ENCODE measurements around the gene TSPAN11.

Gene TSPAN11

DNA sequence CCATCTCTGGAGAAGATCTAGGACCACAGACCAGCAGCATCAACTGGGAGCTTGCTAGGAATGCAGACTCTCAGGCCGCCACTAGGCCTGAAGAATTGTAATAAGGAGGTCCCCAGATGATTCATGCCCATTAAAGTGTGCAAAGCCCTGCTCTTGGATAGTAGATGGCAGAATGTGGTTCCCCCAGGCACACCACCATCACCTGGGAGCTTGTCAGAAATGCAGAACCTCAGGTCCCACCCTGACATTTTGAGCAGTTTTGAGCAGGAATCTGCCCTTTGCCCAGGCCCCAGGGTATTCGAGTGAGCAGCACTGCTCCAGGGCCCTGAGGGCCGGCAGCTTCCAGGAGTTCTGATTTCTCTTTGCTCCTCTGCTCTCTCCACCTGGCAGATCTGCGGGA lies 64.9 kb downstream of the TSPAN11 start:
- WGBS, 2 donors (ENCODE audit: extremely low coverage in 2 of 2, insufficient read length in 2 of 2, insufficient replicate concordance in 1 of 2): no CpG with 5 or more reads among the region's 4 CpGs
- Histone ChIP-seq H4K8ac (ENCODE audit: low read depth, low read length) (no peak overlapping the region), H4K91ac (ENCODE audit: low read depth, low read length, poor library complexity) (no peak overlapping the region), H3K27me3 (ENCODE audit: control insufficient read depth in 3 of 3, insufficient read depth in 3 of 3, low read depth in 1 of 3, low read length in 3 of 3) (no peaks in the 10 kb centered on the region), H3K4me2 (ENCODE audit: insufficient read depth, low read length, poor library complexity, severe bottlenecking) (no peak overlapping the region), H3K4me1 (ENCODE audit: control insufficient read depth in 2 of 2, insufficient read depth in 1 of 2, low read depth in 1 of 2, low read length in 2 of 2) (no peaks in the 10 kb centered on the region), H2BK12ac (ENCODE audit: low read length) (no peak overlapping the region), H2BK120ac (ENCODE audit: low read depth, low read length) (no peak overlapping the region), H2AFZ (ENCODE audit: low read length) (no peak overlapping the region), H3K27ac (replicated peaks; ENCODE audit: low read length) (no peak overlapping the region), H3K36me3 (replicated peaks in 1 of 2; ENCODE audit: control insufficient read depth in 2 of 2, insufficient read depth in 2 of 2, low read length in 2 of 2) (peaks cover 0 to 3% of the 10 kb centered on the region in 2 donors), H3K18ac (ENCODE audit: low read length) (no peak overlapping the region), H2AK5ac (ENCODE audit: low read depth, low read length) (no peak overlapping the region), H2BK5ac (ENCODE audit: low read length) (no peak overlapping the region), H3K4ac (ENCODE audit: low read length) (no peak overlapping the region), H3K79me1 (ENCODE audit: low read depth, low read length) (no peaks in the 10 kb centered on the region), H3K14ac (ENCODE audit: low read length) (no peak overlapping the region), H3K23ac (ENCODE audit: low read depth, low read length, poor library complexity) (no peak overlapping the region), H2BK15ac (ENCODE audit: low read length) (no peak overlapping the region), H3K9ac (ENCODE audit: low read depth, low read length, poor library complexity) (no peak overlapping the region), H3K9me3 (replicated peaks in 1 of 2; ENCODE audit: control insufficient read depth in 2 of 2, insufficient read depth in 1 of 2, low read depth in 1 of 2, low read length in 2 of 2) (no peaks in the 10 kb centered on the region), H3K4me3 (ENCODE audit: low read length in 2 of 2) (no peak overlapping the region)
- no peak for DNase-seq (ENCODE audit: low spot score)

DNA sequence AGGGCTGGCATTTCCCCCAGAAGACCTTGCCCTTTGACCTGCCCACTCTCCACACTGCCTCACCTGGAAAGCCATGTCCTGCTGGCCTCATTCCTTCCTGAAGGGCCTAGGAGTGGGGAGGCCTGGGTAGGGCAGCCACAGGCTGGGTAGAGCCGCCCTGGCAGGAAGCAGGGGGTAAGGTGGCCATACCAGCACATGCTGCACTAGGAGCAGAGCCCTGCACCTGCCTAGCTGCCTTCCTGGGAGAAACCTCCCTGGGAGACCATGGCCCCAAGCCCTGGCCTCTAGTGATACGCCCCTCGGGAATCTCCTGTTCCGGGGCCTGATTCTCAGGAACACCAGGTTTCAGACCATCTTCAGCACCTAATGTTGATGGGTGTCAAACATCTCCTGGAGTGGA lies 65.8 kb downstream of the TSPAN11 start:
- Histone ChIP-seq H2BK5ac (ENCODE audit: low read length) (no peak overlapping the region), H3K4me3 (ENCODE audit: low read length in 2 of 2) (no peak overlapping the region), H3K9ac (ENCODE audit: low read depth, low read length, poor library complexity) (no peak overlapping the region), H3K4me2 (ENCODE audit: insufficient read depth, low read length, poor library complexity, severe bottlenecking) (no peak overlapping the region), H4K91ac (ENCODE audit: low read depth, low read length, poor library complexity) (no peak overlapping the region), H2BK120ac (ENCODE audit: low read depth, low read length) (no peak overlapping the region), H3K79me1 (ENCODE audit: low read depth, low read length) (no peaks in the 10 kb centered on the region), H2BK15ac (ENCODE audit: low read length) (no peak overlapping the region), H3K36me3 (replicated peaks in 1 of 2; ENCODE audit: control insufficient read depth in 2 of 2, insufficient read depth in 2 of 2, low read length in 2 of 2) (peaks cover 0 to 3% of the 10 kb centered on the region in 2 donors), H3K18ac (ENCODE audit: low read length) (no peak overlapping the region), H3K27ac (replicated peaks; ENCODE audit: low read length) (no peak overlapping the region), H3K14ac (ENCODE audit: low read length) (no peak overlapping the region), H2BK12ac (ENCODE audit: low read length) (no peak overlapping the region), H3K27me3 (ENCODE audit: control insufficient read depth in 3 of 3, insufficient read depth in 3 of 3, low read depth in 1 of 3, low read length in 3 of 3) (no peaks in the 10 kb centered on the region), H4K8ac (ENCODE audit: low read depth, low read length) (no peak overlapping the region), H3K4ac (ENCODE audit: low read length) (no peak overlapping the region), H3K4me1 (ENCODE audit: control insufficient read depth in 2 of 2, insufficient read depth in 1 of 2, low read depth in 1 of 2, low read length in 2 of 2) (no peaks in the 10 kb centered on the region), H2AK5ac (ENCODE audit: low read depth, low read length) (no peak overlapping the region), H3K9me3 (replicated peaks in 1 of 2; ENCODE audit: control insufficient read depth in 2 of 2, insufficient read depth in 1 of 2, low read depth in 1 of 2, low read length in 2 of 2) (no peaks in the 10 kb centered on the region), H2AFZ (ENCODE audit: low read length) (no peak overlapping the region), H3K23ac (ENCODE audit: low read depth, low read length, poor library complexity) (no peak overlapping the region)
- no peak for DNase-seq (ENCODE audit: low spot score)
- WGBS, 2 donors (ENCODE audit: extremely low coverage in 2 of 2, insufficient read length in 2 of 2, insufficient replicate concordance in 1 of 2): no CpG with 5 or more reads among the region's 4 CpGs

DNA sequence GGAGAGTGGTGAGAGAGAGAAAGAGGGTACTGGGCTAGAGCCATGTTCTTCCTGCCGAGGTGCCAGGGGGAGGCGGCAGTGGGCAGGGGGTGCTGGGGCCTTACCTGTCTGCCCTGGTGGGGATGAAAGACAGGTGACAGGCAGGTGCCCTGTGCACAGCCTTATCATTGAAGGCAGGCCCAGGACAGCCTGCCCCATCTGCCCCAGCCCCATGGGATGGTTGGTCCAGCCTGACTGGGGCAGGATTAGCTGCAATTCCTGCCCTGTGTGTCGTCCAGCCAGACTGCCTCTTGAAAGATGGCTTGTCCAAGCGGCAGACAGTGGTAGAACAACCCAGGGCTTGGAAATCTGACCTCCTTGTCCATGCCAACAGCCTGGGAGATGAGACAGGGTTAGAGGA lies 67.2 kb downstream of the TSPAN11 start:
- Histone ChIP-seq H3K27ac (replicated peaks; ENCODE audit: low read length) (no peak overlapping the region), H3K14ac (ENCODE audit: low read length) (no peak overlapping the region), H3K4me2 (ENCODE audit: insufficient read depth, low read length, poor library complexity, severe bottlenecking) (no peak overlapping the region), H2AFZ (ENCODE audit: low read length) (no peak overlapping the region), H3K4me1 (ENCODE audit: control insufficient read depth in 2 of 2, insufficient read depth in 1 of 2, low read depth in 1 of 2, low read length in 2 of 2) (no peaks in the 10 kb centered on the region), H3K9me3 (replicated peaks in 1 of 2; ENCODE audit: control insufficient read depth in 2 of 2, insufficient read depth in 1 of 2, low read depth in 1 of 2, low read length in 2 of 2) (no peaks in the 10 kb centered on the region), H3K27me3 (ENCODE audit: control insufficient read depth in 3 of 3, insufficient read depth in 3 of 3, low read depth in 1 of 3, low read length in 3 of 3) (no peaks in the 10 kb centered on the region), H3K4ac (ENCODE audit: low read length) (no peak overlapping the region), H3K4me3 (ENCODE audit: low read length in 2 of 2) (no peak overlapping the region), H2BK120ac (ENCODE audit: low read depth, low read length) (no peak overlapping the region), H3K36me3 (replicated peaks in 1 of 2; ENCODE audit: control insufficient read depth in 2 of 2, insufficient read depth in 2 of 2, low read length in 2 of 2) (peaks cover 0 to 3% of the 10 kb centered on the region in 2 donors), H2BK15ac (ENCODE audit: low read length) (no peak overlapping the region), H4K91ac (ENCODE audit: low read depth, low read length, poor library complexity) (no peak overlapping the region), H3K9ac (ENCODE audit: low read depth, low read length, poor library complexity) (peak overlapping the region; percentile 26), H3K79me1 (ENCODE audit: low read depth, low read length) (no peaks in the 10 kb centered on the region), H2BK5ac (ENCODE audit: low read length) (no peak overlapping the region), H4K8ac (ENCODE audit: low read depth, low read length) (no peak overlapping the region), H2AK5ac (ENCODE audit: low read depth, low read length) (no peak overlapping the region), H2BK12ac (ENCODE audit: low read length) (no peak overlapping the region), H3K23ac (ENCODE audit: low read depth, low read length, poor library complexity) (no peak overlapping the region), H3K18ac (ENCODE audit: low read length) (no peak overlapping the region)
- WGBS, 2 donors (ENCODE audit: extremely low coverage in 2 of 2, insufficient read length in 2 of 2, insufficient replicate concordance in 1 of 2): no CpG with 5 or more reads among the region's 4 CpGs
- DNase-seq (ENCODE audit: low spot score): no peak

GRCh38 chr12:30994274-30994673 lies 67.7 kb downstream of the TSPAN11 start:
- H3K4me2 ChIP-seq (ENCODE audit: insufficient read depth, low read length, poor library complexity, severe bottlenecking): no peak overlapping the region
- no peak overlapping the region for H3K14ac ChIP-seq (ENCODE audit: low read length)
- H3K27ac ChIP-seq (replicated peaks; ENCODE audit: low read length): no peak overlapping the region
- H2BK12ac ChIP-seq (ENCODE audit: low read length): no peak overlapping the region
- no peaks in the 10 kb centered on the region for H3K9me3 ChIP-seq (replicated peaks in 1 of 2; ENCODE audit: control insufficient read depth in 2 of 2, insufficient read depth in 1 of 2, low read depth in 1 of 2, low read length in 2 of 2)
- H3K79me1 ChIP-seq (ENCODE audit: low read depth, low read length): no peaks in the 10 kb centered on the region
- no peak overlapping the region for H3K4ac ChIP-seq (ENCODE audit: low read length)
- no peak for DNase-seq (ENCODE audit: low spot score)
- H3K4me1 ChIP-seq (ENCODE audit: control insufficient read depth in 2 of 2, insufficient read depth in 1 of 2, low read depth in 1 of 2, low read length in 2 of 2): no peaks in the 10 kb centered on the region
- no peaks in the 10 kb centered on the region for H3K27me3 ChIP-seq (ENCODE audit: control insufficient read depth in 3 of 3, insufficient read depth in 3 of 3, low read depth in 1 of 3, low read length in 3 of 3)
- no peak overlapping the region for H2AFZ ChIP-seq (ENCODE audit: low read length)
- H3K4me3 ChIP-seq (ENCODE audit: low read length in 2 of 2): no peak overlapping the region
- WGBS, 2 donors (ENCODE audit: extremely low coverage in 2 of 2, insufficient read length in 2 of 2, insufficient replicate concordance in 1 of 2): no CpG with 5 or more reads among the region's 13 CpGs
- H3K9ac ChIP-seq (ENCODE audit: low read depth, low read length, poor library complexity): peak overlapping the region; percentile 26
- H4K91ac ChIP-seq (ENCODE audit: low read depth, low read length, poor library complexity): no peak overlapping the region
- H3K23ac ChIP-seq (ENCODE audit: low read depth, low read length, poor library complexity): no peak overlapping the region
- H2AK5ac ChIP-seq (ENCODE audit: low read depth, low read length): no peak overlapping the region
- H2BK15ac ChIP-seq (ENCODE audit: low read length): no peak overlapping the region
- no peak overlapping the region for H2BK120ac ChIP-seq (ENCODE audit: low read depth, low read length)
- H3K18ac ChIP-seq (ENCODE audit: low read length): no peak overlapping the region
- H3K36me3 ChIP-seq (replicated peaks in 1 of 2; ENCODE audit: control insufficient read depth in 2 of 2, insufficient read depth in 2 of 2, low read length in 2 of 2): peaks cover 0 to 3% of the 10 kb centered on the region in 2 donors
- H2BK5ac ChIP-seq (ENCODE audit: low read length): no peak overlapping the region
- H4K8ac ChIP-seq (ENCODE audit: low read depth, low read length): no peak overlapping the region

All from neuronal stem cell (in vitro differentiated cells).